ENCODE results near the gene TMEM120B. TPM values are rescaled to one million over a fixed set of nuclear protein-coding genes. Genes with fewer than 3 reads are reported as not detected.

The TMEM120B gene
- total and polyA plus RNA-seq, 4 donors = 3.9 to 17.7 (median 8.1) TPM

DNA sequence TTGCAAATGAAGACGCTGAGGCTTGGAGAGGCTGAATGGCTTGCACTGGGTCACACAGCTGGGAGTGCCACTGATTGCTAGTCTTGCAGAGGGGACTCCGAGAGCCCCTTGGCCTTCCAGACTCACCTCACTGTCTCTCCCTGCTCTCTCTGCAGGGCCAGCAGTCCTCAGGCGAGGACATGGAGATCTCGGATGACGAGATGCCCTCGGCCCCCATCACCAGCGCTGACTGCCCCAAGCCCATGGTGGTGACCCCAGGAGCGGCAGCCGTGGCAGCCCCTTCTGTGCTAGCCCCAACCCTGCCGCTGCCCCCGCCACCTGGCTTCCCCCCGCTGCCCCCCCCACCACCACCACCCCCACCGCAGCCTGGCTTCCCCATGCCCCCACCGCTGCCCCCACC, 101.4 kb downstream of the TMEM120B start:
- 92 to 93% methylated on average over 11 to 14 of the region's 14 CpGs for WGBS, 2 donors
- no peak overlapping the region for H3K9ac ChIP-seq (ENCODE audit: insufficient read depth in 1 of 2, low read length in 2 of 2)
- H3K4me1 ChIP-seq (ENCODE audit: control insufficient read depth in 5 of 5, insufficient read depth in 5 of 5, low read length in 5 of 5) = peaks cover 0 to 21% (median 9%) of the 10 kb centered on the region in 5 donors
- no peak overlapping the region for H3K27ac ChIP-seq (ENCODE audit: low read depth in 1 of 2, low read length in 1 of 2)
- no peak overlapping the region for H3K4me3 ChIP-seq
- DNase-seq = no peak
- no peaks in the 10 kb centered on the region for H3K9me3 ChIP-seq (ENCODE audit: control insufficient read depth in 4 of 4, insufficient read depth in 3 of 4, low read length in 3 of 4)
- TF ChIP-seq CTCF (IDR thresholded peaks at IDR 0.05; ENCODE audit: control extremely low read depth, extremely low read depth) = no peak
- peaks cover 9 to 54% (median 39%) of the 10 kb centered on the region in 4 donors for H3K36me3 ChIP-seq (ENCODE audit: control insufficient read depth in 4 of 4, insufficient read depth in 4 of 4, low read length in 4 of 4)
- ATAC-seq (ENCODE audit: insufficient read depth, low FRiP score) = no peak
- no peaks in the 10 kb centered on the region for H3K27me3 ChIP-seq (ENCODE audit: control insufficient read depth in 3 of 3, insufficient read depth in 3 of 3, low read length in 2 of 3)

DNA sequence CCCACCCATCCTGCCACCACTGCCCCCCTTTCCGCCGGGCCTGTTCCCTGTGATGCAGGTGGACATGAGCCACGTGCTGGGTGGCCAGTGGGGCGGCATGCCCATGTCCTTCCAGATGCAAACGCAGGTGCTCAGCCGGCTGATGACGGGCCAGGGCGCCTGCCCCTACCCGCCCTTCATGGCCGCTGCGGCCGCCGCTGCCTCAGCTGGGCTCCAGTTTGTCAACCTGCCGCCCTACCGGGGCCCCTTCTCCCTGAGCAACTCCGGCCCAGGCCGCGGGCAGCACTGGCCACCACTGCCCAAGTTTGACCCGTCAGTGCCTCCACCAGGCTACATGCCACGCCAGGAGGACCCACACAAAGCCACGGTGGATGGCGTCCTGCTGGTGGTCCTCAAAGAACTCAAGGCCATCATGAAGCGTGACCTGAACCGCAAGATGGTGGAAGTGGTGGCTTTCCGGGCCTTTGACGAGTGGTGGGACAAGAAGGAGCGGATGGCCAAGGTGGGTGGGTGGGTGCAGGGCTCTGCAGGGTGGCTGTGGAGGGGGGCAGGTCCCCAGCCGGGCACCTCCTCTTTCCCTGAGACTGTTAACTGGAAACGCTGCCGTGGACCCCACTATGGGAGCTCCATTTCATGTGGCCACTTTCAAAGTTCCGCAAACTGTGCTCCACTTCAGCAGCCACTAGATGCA, 102.0 kb downstream of the TMEM120B start:
- DNase-seq = no peak
- no peak overlapping the region for H3K27ac ChIP-seq (ENCODE audit: low read depth in 1 of 2, low read length in 1 of 2)
- H3K27me3 ChIP-seq (ENCODE audit: control insufficient read depth in 3 of 3, insufficient read depth in 3 of 3, low read length in 2 of 3) = no peaks in the 10 kb centered on the region
- H3K9ac ChIP-seq (ENCODE audit: insufficient read depth in 1 of 2, low read length in 2 of 2) = no peak overlapping the region
- TF ChIP-seq CTCF (IDR thresholded peaks at IDR 0.05; ENCODE audit: control extremely low read depth, extremely low read depth) = no peak
- 95% methylated on average over 28 to 31 of the region's 31 CpGs for WGBS, 2 donors
- H3K36me3 ChIP-seq (ENCODE audit: control insufficient read depth in 4 of 4, insufficient read depth in 4 of 4, low read length in 4 of 4) = peaks cover 9 to 53% (median 35%) of the 10 kb centered on the region in 4 donors
- peaks cover 0 to 21% (median 9%) of the 10 kb centered on the region in 5 donors for H3K4me1 ChIP-seq (ENCODE audit: control insufficient read depth in 5 of 5, insufficient read depth in 5 of 5, low read length in 5 of 5)
- no peaks in the 10 kb centered on the region for H3K9me3 ChIP-seq (ENCODE audit: control insufficient read depth in 4 of 4, insufficient read depth in 3 of 4, low read length in 3 of 4)
- no peak overlapping the region for H3K4me3 ChIP-seq
- ATAC-seq (ENCODE audit: insufficient read depth, low FRiP score) = no peak

GRCh38 chr12:121815263-121815662, 102.7 kb downstream of the TMEM120B start:
- ATAC-seq (ENCODE audit: insufficient read depth, low FRiP score) = no peak
- Histone ChIP-seq H3K36me3 (ENCODE audit: control insufficient read depth in 4 of 4, insufficient read depth in 4 of 4, low read length in 4 of 4) (peaks cover 9 to 53% (median 37%) of the 10 kb centered on the region in 4 donors), H3K27me3 (ENCODE audit: control insufficient read depth in 3 of 3, insufficient read depth in 3 of 3, low read length in 2 of 3) (no peaks in the 10 kb centered on the region), H3K4me3 (no peak overlapping the region), H3K27ac (ENCODE audit: low read depth in 1 of 2, low read length in 1 of 2) (no peak overlapping the region), H3K9me3 (ENCODE audit: control insufficient read depth in 4 of 4, insufficient read depth in 3 of 4, low read length in 3 of 4) (no peaks in the 10 kb centered on the region), H3K9ac (ENCODE audit: insufficient read depth in 1 of 2, low read length in 2 of 2) (no peak overlapping the region), H3K4me1 (ENCODE audit: control insufficient read depth in 5 of 5, insufficient read depth in 5 of 5, low read length in 5 of 5) (peaks cover 0 to 21% (median 9%) of the 10 kb centered on the region in 5 donors)
- no peak for TF ChIP-seq CTCF (IDR thresholded peaks at IDR 0.05; ENCODE audit: control extremely low read depth, extremely low read depth)
- WGBS, 2 donors = 92 to 95% methylated on average over 8 of the region's 8 CpGs
- no peak for DNase-seq
